K562 (cell line): ENCODE results near the gene IDH1. TPM values are rescaled to one million over a fixed set of nuclear protein-coding genes. Genes with fewer than 3 reads are reported as not detected.
A peak's percentile ranks its signal among the peaks of the same experiment; 100 is the strongest.

ENCODE experiments used
- ATAC-seq: fragments of 200-7000 bp; cut with Tn5 transposase; 3 replicates; pipeline ENCODE4 v1.9.1; 2020; ENCODE audit warnings: moderate library complexity
- BruUV-seq: library from RNA; stranded (reverse); fragments of 400-500 nt; replicated peaks from 2 replicates; lab custom pipeline; 2021; lab: Mats Ljungman, UMichigan
- CTCF ChIA-PET: fragments of 300-600 bp; formaldehyde crosslinking; extraction: SDS; loops from one replicate; lab custom pipeline; 2021; ENCODE audit warnings: low intra/inter-chr PET ratio; lab: Yijun Ruan, JAX
- POLR2A ChIA-PET: fragments of 300-600, 350-650 bp; sonication (Branson Sonifier 250); formaldehyde crosslinking; extraction: SDS; loops from one replicate; lab custom pipeline; 2021; ENCODE audit warnings: antibody characterized with exemption, inconsistent platforms; lab: Yijun Ruan, JAX
- DNase-seq, 4 experiments: peaks; one replicate each; pipeline versions ENCODE4 v3.0.0 to v3.0.0-alpha.2; 2011 to 2018; ENCODE audit warnings: low spot score in 3 of 4, mixed read lengths in 3 of 4; ENCODE audit errors: extremely low read depth in 1 of 4
- FAIRE-seq: peaks from 2 replicates; lab custom pipeline; 2011; peaks lifted over from hg19 to GRCh38; lab: Jason Lieb, UNC
- H2AFZ ChIP-seq: 2 replicates; pipeline ENCODE4 v1.6.0; 2011; ENCODE audit warnings: low read depth, low read length, control low read depth, inconsistent platforms
- H3K27ac ChIP-seq: fragments of 200-600 bp; 3 replicates; pipeline ENCODE4 v1.8.0; 2011; ENCODE audit warnings: low read depth, mild to moderate bottlenecking, control low read depth, inconsistent platforms, low read length, moderate library complexity, mixed read lengths; ENCODE audit errors: extremely low read depth
- H3K27me3 ChIP-seq, 2 experiments: fragments of 300-600 bp in 1 of 2; 2 replicates in 1 of 2; 3 replicates in 1 of 2; pipeline versions ENCODE4 v1.6.0 to v1.8.0; 2011; ENCODE audit warnings: inconsistent platforms in 2 of 2, low read length in 2 of 2, mild to moderate bottlenecking in 1 of 2, mixed read lengths in 1 of 2, moderate library complexity in 1 of 2; ENCODE audit not compliant: control insufficient read depth in 2 of 2, insufficient read depth in 2 of 2
- H3K36me3 ChIP-seq: fragments of 300-600 bp; 3 replicates; pipeline ENCODE4 v1.8.0; 2011; ENCODE audit warnings: mild to moderate bottlenecking, low read length, inconsistent platforms; ENCODE audit not compliant: control insufficient read depth, insufficient read depth
- H3K4me1 ChIP-seq, 2 experiments: fragments of 200-600 bp in 1 of 2; replicated peaks in 1 of 2; 2 replicates in 1 of 2; 3 replicates in 1 of 2; pipeline versions ENCODE4 v1.5.1 to v1.8.0; 2011; ENCODE audit warnings: inconsistent platforms in 2 of 2, low read length in 2 of 2, mild to moderate bottlenecking in 1 of 2, mixed read lengths in 1 of 2, moderate library complexity in 1 of 2; ENCODE audit not compliant: control insufficient read depth in 2 of 2, insufficient read depth in 2 of 2
- H3K4me2 ChIP-seq: 2 replicates; pipeline ENCODE4 v1.6.1; 2011; ENCODE audit warnings: low read length, control low read depth, inconsistent platforms, mixed read lengths; ENCODE audit not compliant: insufficient read depth
- H3K4me3 ChIP-seq: fragments of 200-600 bp; sonication (generic), shearing (Covaris generic); 2 replicates; pipeline ENCODE4 v1.5.1; 2016; ENCODE audit warnings: control low read depth, inconsistent platforms
- H3K79me2 ChIP-seq: fragments of 200-600 bp; 3 replicates; pipeline ENCODE4 v1.8.0; 2011; ENCODE audit warnings: low read length, inconsistent platforms; ENCODE audit not compliant: control insufficient read depth, insufficient read depth
- H3K9ac ChIP-seq, 2 experiments: 2 replicates each; pipeline versions ENCODE4 v1.6.0 to v1.6.1; 2011; ENCODE audit warnings: low read depth in 2 of 2, low read length in 2 of 2, control low read depth in 1 of 2, inconsistent platforms in 1 of 2, mild to moderate bottlenecking in 1 of 2, mixed read lengths in 1 of 2; ENCODE audit not compliant: insufficient read depth in 1 of 2
- H3K9me1 ChIP-seq: one replicate; pipeline ENCODE4 v1.6.0; 2011; ENCODE audit warnings: inconsistent platforms, mild to moderate bottlenecking, low read length, moderate library complexity; ENCODE audit not compliant: control insufficient read depth, insufficient read depth
- H3K9me3 ChIP-seq: replicated peaks from 2 replicates; pipeline ENCODE4 v1.5.1; 2011; ENCODE audit warnings: low read depth, low read length, inconsistent platforms; ENCODE audit not compliant: control insufficient read depth, insufficient read depth
- H4K20me1 ChIP-seq: replicated peaks from 2 replicates; pipeline ENCODE4 v1.6.1; 2011; ENCODE audit warnings: low read length, inconsistent platforms, mixed read lengths; ENCODE audit not compliant: control insufficient read depth, insufficient read depth
- KLF16 ChIP-seq: IDR thresholded peaks from 2 replicates; pipeline ENCODE4 v1.6.1; 2016; ENCODE audit warnings: antibody characterized with exemption
- NFIC ChIP-seq: fragments of 450-650 bp; IDR thresholded peaks from 2 replicates; pipeline ENCODE4 v1.6.1; 2017; ENCODE audit warnings: mild to moderate bottlenecking, inconsistent platforms
- ZBTB33 ChIP-seq: sonication (generic); formaldehyde crosslinking; IDR thresholded peaks from 2 replicates; pipeline ENCODE4 v1.8.1; 2023; ENCODE audit warnings: mild to moderate bottlenecking, missing genetic modification reagents
- WGBS: fragments of 100-300 bp; shearing (Covaris generic); methylation state at CpG from one replicate; pipeline ENCODE4 v1.1.6; 2016; ENCODE audit warnings: low coverage, mixed read lengths; ENCODE audit not compliant: insufficient coverage; ENCODE audit errors: missing lambda C conversion rate; 5-methylcytosine and 5-hydroxymethylcytosine counted together
- in situ Hi-C: fragments of 300-500 bp; cut with MboI; formaldehyde crosslinking; loops from 4 replicates; pipeline ENCODE4 v1.15.0; 2018; ENCODE audit warnings: inconsistent platforms, mixed read lengths
- intact Hi-C: fragments of 100-400 bp; cut with micrococcal nuclease; formaldehyde crosslinking; loops from 2 replicates; pipeline ENCODE4 v1.14.2; 2022
- polyA plus RNA-seq, 8 experiments: library from polyadenylated mRNA; depleted of rRNA in 4 of 8; stranded (reverse) in 5 of 8; unstranded in 3 of 8; fragments of >200 nt; fragmentation: Nextera tagmentation in 2 of 8; fragmentation: Illumina TruSeq in 1 of 8; extraction: Ambion mirVana in 2 of 8; extraction: Trizol in 1 of 8; gene quantifications; 2 replicates each; pipeline versions ENCODE4 v1.2.1 to v1.2.3, GENCODE V29; 2011 to 2014; ENCODE audit warnings: inconsistent platforms in 1 of 8, missing spikeins in 1 of 8
- total RNA-seq, 7 experiments: library from RNA; depleted of rRNA in 6 of 7; stranded (reverse); fragments of >200 nt in 6 of 7; fragmentation: Illumina TruSeq in 2 of 7; extraction: Trizol in 2 of 7; gene quantifications; 2 replicates each; pipeline versions ENCODE4 v1.2.1 to v1.2.3, GENCODE V29; 2011 to 2021; ENCODE audit warnings: low replicate concordance in 1 of 7
- TF ChIP-seq, protein P1 (sequence below): fragments of 450-650 bp; IDR thresholded peaks from 2 replicates; pipeline ENCODE4 v1.6.1; 2016; ENCODE audit warnings: mild to moderate bottlenecking

IDH1 gene
- total and polyA plus RNA-seq, 9 of the 15 experiments (the other 6 are each of a cell fraction or from before 2014, with no cell fraction given) = 61.9 to 194 (median 101) TPM

- ChIA-PET POLR2A (interaction anchor here (2.9 kb wide), 1 partner anchor 13 kb away, joined by 9 read pairs; no protein-coding TSS in a partner anchor), CTCF (interaction anchor here (0.7 kb wide), 1 partner anchor 603 kb away, joined by 3 read pairs; no protein-coding TSS in a partner anchor)
- Histone ChIP-seq H3K9me3 (no peaks in the 10 kb centered on the region), H3K36me3 (no peaks in the 10 kb centered on the region), H3K4me2 (no peak overlapping the region), H3K4me1 (peaks cover 0 to 7% of the 10 kb centered on the region in 2 experiments; a peak in 1 of 5 replicates), H3K9ac (no peak overlapping the region), H4K20me1 (no peaks in the 10 kb centered on the region), H3K27me3 (no peaks in the 10 kb centered on the region), H3K79me2 (no peaks in the 10 kb centered on the region), H3K27ac (no peak overlapping the region), H3K4me3 (no peak overlapping the region), H3K9me1 (no peaks in the 10 kb centered on the region), H2AFZ (no peak overlapping the region)
- TF ChIP-seq KLF16 (no peak), NFIC (peak; percentile 31; the same call in 1 of the 2 replicates)
- ATAC-seq (no peak), DNase-seq (no peak), FAIRE-seq (no peak)
- intact Hi-C loops (no loop called here), in situ Hi-C loops (no loop called here)
- WGBS = 35% methylated on average over 1 of the region's 1 CpG
- BruUV-seq = no TSS peak
Observed at GRCh38 chr2:208228476-208228875, 26.4 kb downstream of the IDH1 start.

GRCh38 chr2:208227581-208228232, 27.2 kb downstream of the IDH1 start:
- H3K36me3 ChIP-seq = no peaks in the 10 kb centered on the region
- WGBS = 89% methylated on average over 8 of the region's 33 CpGs
- no peak overlapping the region for H3K4me2 ChIP-seq
- H3K27ac ChIP-seq = no peak overlapping the region
- H3K9ac ChIP-seq = no peak overlapping the region
- H4K20me1 ChIP-seq = no peaks in the 10 kb centered on the region
- H2AFZ ChIP-seq = no peak overlapping the region
- TF ChIP-seq ZBTB33 (CRISPR knock-in tag) = peak; percentile 52
- TF ChIP-seq, protein P1, sequence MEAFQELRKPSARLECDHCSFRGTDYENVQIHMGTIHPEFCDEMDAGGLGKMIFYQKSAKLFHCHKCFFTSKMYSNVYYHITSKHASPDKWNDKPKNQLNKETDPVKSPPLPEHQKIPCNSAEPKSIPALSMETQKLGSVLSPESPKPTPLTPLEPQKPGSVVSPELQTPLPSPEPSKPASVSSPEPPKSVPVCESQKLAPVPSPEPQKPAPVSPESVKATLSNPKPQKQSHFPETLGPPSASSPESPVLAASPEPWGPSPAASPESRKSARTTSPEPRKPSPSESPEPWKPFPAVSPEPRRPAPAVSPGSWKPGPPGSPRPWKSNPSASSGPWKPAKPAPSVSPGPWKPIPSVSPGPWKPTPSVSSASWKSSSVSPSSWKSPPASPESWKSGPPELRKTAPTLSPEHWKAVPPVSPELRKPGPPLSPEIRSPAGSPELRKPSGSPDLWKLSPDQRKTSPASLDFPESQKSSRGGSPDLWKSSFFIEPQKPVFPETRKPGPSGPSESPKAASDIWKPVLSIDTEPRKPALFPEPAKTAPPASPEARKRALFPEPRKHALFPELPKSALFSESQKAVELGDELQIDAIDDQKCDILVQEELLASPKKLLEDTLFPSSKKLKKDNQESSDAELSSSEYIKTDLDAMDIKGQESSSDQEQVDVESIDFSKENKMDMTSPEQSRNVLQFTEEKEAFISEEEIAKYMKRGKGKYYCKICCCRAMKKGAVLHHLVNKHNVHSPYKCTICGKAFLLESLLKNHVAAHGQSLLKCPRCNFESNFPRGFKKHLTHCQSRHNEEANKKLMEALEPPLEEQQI = no peak
- no peaks in the 10 kb centered on the region for H3K9me3 ChIP-seq
- intact Hi-C loops = no loop called here
- H3K4me1 ChIP-seq = peaks cover 1 to 7% of the 10 kb centered on the region in 2 experiments; a peak in 1 of 5 replicates
- no peak for DNase-seq
- CTCF ChIA-PET = no interaction called here
- no peak overlapping the region for H3K4me3 ChIP-seq
- no peak for FAIRE-seq
- H3K27me3 ChIP-seq = no peaks in the 10 kb centered on the region
- H3K79me2 ChIP-seq = no peaks in the 10 kb centered on the region
- POLR2A ChIA-PET = interaction anchor here (0.5 to 2.9 kb wide), 3 partner anchors 14 to 59 kb away, joined by 3 to 9 read pairs (median 3); no protein-coding TSS in a partner anchor
- BruUV-seq = no TSS peak
- in situ Hi-C loops = no loop called here
- no peak for ATAC-seq
- H3K9me1 ChIP-seq = no peaks in the 10 kb centered on the region
